Osteoblast (primary cell): Measurements from ENCODE around the gene CBX2. TPM values are rescaled to one million over a fixed set of nuclear protein-coding genes. Genes with fewer than 3 reads are reported as not detected.
A peak's percentile ranks its signal among the peaks of the same experiment; 100 is the strongest.

Experiments used
- DNase-seq: peaks from one replicate; pipeline ENCODE4 v3.0.0; 2011; ENCODE audit warnings: low spot score, mixed read lengths; ENCODE audit not compliant: insufficient read length; ENCODE audit errors: missing footprints
- H2AFZ ChIP-seq: 2 replicates; pipeline ENCODE4 v1.6.0; 2011; ENCODE audit warnings: mild to moderate bottlenecking, low read length
- H3K27ac ChIP-seq: 2 replicates; pipeline ENCODE4 v1.5.1; 2011; ENCODE audit warnings: mild to moderate bottlenecking, low read depth, low read length, moderate library complexity
- H3K27me3 ChIP-seq: 2 replicates; pipeline ENCODE4 v1.6.0; 2012; ENCODE audit warnings: mild to moderate bottlenecking, control low read depth, inconsistent platforms, low read length, moderate library complexity; ENCODE audit not compliant: insufficient read depth
- H3K36me3 ChIP-seq: 2 replicates; pipeline ENCODE4 v1.5.1; 2011; ENCODE audit warnings: mild to moderate bottlenecking, low read length, control low read depth, moderate library complexity; ENCODE audit not compliant: insufficient read depth
- H3K4me1 ChIP-seq: 2 replicates; pipeline ENCODE4 v1.5.1; 2011; ENCODE audit warnings: mild to moderate bottlenecking, low read length, control low read depth, moderate library complexity; ENCODE audit not compliant: insufficient read depth
- H3K4me2 ChIP-seq: 2 replicates; pipeline ENCODE4 v1.6.0; 2011; ENCODE audit warnings: mild to moderate bottlenecking, low read length; ENCODE audit not compliant: insufficient read depth
- H3K4me3 ChIP-seq: fragments of 200-600 bp; sonication (generic); 3 replicates; pipeline ENCODE4 v1.5.1; 2012; ENCODE audit warnings: mild to moderate bottlenecking, low read length, inconsistent platforms; ENCODE audit not compliant: insufficient read depth
- H3K79me2 ChIP-seq: 2 replicates; pipeline ENCODE4 v1.6.0; 2012; ENCODE audit warnings: mild to moderate bottlenecking, low read length, control low read depth, inconsistent platforms; ENCODE audit not compliant: insufficient read depth
- H3K9me3 ChIP-seq: 2 replicates; pipeline ENCODE4 v1.5.1; 2011; ENCODE audit warnings: low read depth, low read length, control low read depth
- H4K20me1 ChIP-seq: 2 replicates; pipeline ENCODE4 v1.6.0; 2012; ENCODE audit warnings: mild to moderate bottlenecking, low read length, control low read depth; ENCODE audit not compliant: insufficient read depth
- total RNA-seq: library from RNA; depleted of rRNA; stranded (reverse); fragments of >200 nt; gene quantifications from 2 replicates; pipeline ENCODE4 v1.2.3, GENCODE V29; 2012
- TF ChIP-seq, protein P1 (sequence below): IDR thresholded peaks from 2 replicates; pipeline ENCODE4 v1.5.1; 2011; ENCODE audit warnings: mild to moderate bottlenecking, low read depth, low read length, moderate library complexity; ENCODE audit errors: extremely low read depth

CBX2 gene
- total RNA-seq, 1 donor = 1.1 TPM

DNA sequence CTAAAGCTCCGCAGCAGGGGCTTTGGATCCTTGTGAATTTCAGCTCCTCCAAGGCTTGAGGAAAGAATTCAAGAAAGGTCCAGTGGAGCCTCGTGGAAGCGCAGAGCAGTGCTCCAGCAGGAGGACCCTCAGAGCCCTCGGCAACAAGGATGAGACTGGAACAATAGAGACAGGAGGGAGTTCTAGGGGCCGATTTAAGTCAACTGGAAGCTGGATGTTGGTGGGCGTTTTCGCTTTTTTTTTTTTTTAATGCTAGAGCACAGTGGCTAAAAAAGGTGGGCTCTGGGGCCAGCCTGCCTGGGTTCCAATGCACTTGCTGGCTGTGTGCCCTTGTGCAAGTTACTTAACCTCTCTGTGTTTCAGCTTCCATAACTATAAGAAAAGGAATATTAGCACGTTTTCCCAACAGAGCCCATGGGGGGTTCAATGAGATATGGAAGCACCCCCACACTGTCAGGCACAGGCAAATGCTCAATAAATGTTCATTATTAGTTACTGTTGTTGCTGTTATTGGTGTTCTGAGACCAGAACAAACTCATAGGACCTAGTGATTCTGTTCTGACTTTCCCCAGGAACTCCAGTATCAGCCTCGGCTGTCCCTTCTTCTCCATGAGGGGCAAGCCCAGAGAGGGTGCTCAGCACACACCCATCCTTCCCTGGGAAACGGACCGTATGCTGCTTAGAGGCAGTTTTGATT is 24.2 kb downstream of the CBX2 start:
- no peak for DNase-seq
- Histone ChIP-seq H3K4me3 (no peak overlapping the region), H3K36me3 (no peaks in the 10 kb centered on the region), H2AFZ (no peak overlapping the region), H3K27me3 (peaks cover 96% of the 10 kb centered on the region), H3K9me3 (no peaks in the 10 kb centered on the region), H4K20me1 (peaks cover 6% of the 10 kb centered on the region), H3K4me1 (peaks cover 13% of the 10 kb centered on the region), H3K4me2 (no peak overlapping the region), H3K79me2 (no peaks in the 10 kb centered on the region), H3K27ac (no peak overlapping the region)
- TF ChIP-seq, protein P1, sequence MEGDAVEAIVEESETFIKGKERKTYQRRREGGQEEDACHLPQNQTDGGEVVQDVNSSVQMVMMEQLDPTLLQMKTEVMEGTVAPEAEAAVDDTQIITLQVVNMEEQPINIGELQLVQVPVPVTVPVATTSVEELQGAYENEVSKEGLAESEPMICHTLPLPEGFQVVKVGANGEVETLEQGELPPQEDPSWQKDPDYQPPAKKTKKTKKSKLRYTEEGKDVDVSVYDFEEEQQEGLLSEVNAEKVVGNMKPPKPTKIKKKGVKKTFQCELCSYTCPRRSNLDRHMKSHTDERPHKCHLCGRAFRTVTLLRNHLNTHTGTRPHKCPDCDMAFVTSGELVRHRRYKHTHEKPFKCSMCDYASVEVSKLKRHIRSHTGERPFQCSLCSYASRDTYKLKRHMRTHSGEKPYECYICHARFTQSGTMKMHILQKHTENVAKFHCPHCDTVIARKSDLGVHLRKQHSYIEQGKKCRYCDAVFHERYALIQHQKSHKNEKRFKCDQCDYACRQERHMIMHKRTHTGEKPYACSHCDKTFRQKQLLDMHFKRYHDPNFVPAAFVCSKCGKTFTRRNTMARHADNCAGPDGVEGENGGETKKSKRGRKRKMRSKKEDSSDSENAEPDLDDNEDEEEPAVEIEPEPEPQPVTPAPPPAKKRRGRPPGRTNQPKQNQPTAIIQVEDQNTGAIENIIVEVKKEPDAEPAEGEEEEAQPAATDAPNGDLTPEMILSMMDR = no peak

DNA sequence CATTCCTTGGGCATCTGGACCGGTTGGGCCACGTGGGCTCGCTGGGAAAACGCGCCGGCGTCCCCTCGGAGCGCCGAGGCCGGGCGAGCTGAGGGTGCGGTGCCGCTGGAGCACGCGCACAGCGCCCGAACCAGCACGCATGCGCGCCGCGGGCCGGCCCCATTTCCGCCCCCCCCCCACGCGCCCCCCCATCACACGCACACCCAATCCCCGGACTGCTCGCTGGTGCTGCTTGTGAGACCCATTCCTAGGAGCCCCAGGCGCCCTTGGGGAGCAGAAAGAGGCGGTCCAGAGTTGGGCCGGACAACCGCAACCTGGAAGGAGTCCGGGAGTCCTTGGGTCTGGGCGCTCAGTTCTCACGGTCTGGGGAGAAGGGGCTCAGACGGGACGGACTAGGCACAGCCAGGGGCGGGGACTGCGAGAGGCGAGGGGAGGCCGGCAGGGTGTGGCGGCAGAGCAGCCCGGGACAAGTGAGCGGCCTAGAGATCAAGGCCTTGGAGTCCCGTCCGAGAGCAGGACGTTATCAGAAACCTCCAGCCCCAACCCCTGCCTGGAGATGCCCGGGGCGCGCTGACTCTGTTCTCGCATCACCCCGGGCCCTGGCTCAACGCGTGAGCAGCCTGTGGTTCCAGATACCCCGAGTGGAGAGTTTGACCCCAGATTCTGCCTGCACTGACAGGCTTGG is 24.9 kb downstream of the CBX2 start:
- no peak for DNase-seq
- Histone ChIP-seq H4K20me1 (peaks cover 6% of the 10 kb centered on the region), H3K79me2 (no peaks in the 10 kb centered on the region), H3K36me3 (no peaks in the 10 kb centered on the region), H3K4me2 (no peak overlapping the region), H3K4me1 (peaks cover 10% of the 10 kb centered on the region), H3K27me3 (peaks cover 100% of the 10 kb centered on the region), H3K4me3 (no peak overlapping the region), H2AFZ (no peak overlapping the region), H3K27ac (no peak overlapping the region), H3K9me3 (no peaks in the 10 kb centered on the region)
- TF ChIP-seq, protein P1 = no peak

GRCh38 chr17:79803421-79803996 is 25.6 kb downstream of the CBX2 start:
- Histone ChIP-seq H3K9me3 (no peaks in the 10 kb centered on the region), H2AFZ (no peak overlapping the region), H4K20me1 (peaks cover 6% of the 10 kb centered on the region), H3K4me3 (no peak overlapping the region), H3K4me2 (no peak overlapping the region), H3K36me3 (no peaks in the 10 kb centered on the region), H3K4me1 (peaks cover 6% of the 10 kb centered on the region), H3K27ac (no peak overlapping the region), H3K27me3 (peaks cover 100% of the 10 kb centered on the region), H3K79me2 (no peaks in the 10 kb centered on the region)
- peak; percentile 91 for DNase-seq
- TF ChIP-seq, protein P1 = no peak
